H1 (cell line): ENCODE measurements around the gene CLEC7A. TPM values are rescaled to one million over a fixed set of nuclear protein-coding genes. Genes with fewer than 3 reads are reported as not detected.

Experiments
- CTCF ChIA-PET: fragments of 300-600 bp; sonication (Branson Sonifier 250); formaldehyde crosslinking; loops from one replicate; lab custom pipeline; 2021; ENCODE audit not compliant: partially characterized antibody; lab: Charles Lee
- POLR2A ChIA-PET: fragments of 300-600 bp; sonication (Branson Sonifier 250); formaldehyde crosslinking; loops from one replicate; lab custom pipeline; 2021; ENCODE audit warnings: inconsistent platforms; ENCODE audit not compliant: partially characterized antibody; lab: Charles Lee
- DNase-seq, 2 experiments: peaks; one replicate each; pipeline versions ENCODE4 v3.0.0 to v3.0.0-alpha.2; 2010 to 2022; ENCODE audit warnings: low spot score in 2 of 2, low read depth in 1 of 2, mixed read lengths in 1 of 2
- FAIRE-seq: peaks from 2 replicates; lab custom pipeline; 2011; peaks lifted over from hg19 to GRCh38; lab: Jason Lieb, UNC
- H2AFZ ChIP-seq: 2 replicates; pipeline ENCODE4 v1.8.1; 2012; ENCODE audit warnings: low read length, inconsistent platforms
- H2AK5ac ChIP-seq: 2 replicates; pipeline ENCODE4 v1.6.1; 2013; ENCODE audit warnings: low read depth, low read length
- H2BK120ac ChIP-seq: replicated peaks from 2 replicates; pipeline ENCODE3; 2013; ENCODE audit warnings: low read depth, low read length, inconsistent platforms
- H2BK12ac ChIP-seq: 2 replicates; pipeline ENCODE4 v1.6.1; 2013; ENCODE audit warnings: low read depth, low read length
- H2BK15ac ChIP-seq: 2 replicates; pipeline ENCODE4 v1.6.1; 2013; ENCODE audit warnings: low read length
- H2BK20ac ChIP-seq: 2 replicates; pipeline ENCODE4 v1.6.1; 2013; ENCODE audit warnings: low read length
- H2BK5ac ChIP-seq: 2 replicates; pipeline ENCODE4 v1.6.1; 2013; ENCODE audit warnings: low read depth, low read length
- H3K14ac ChIP-seq: 2 replicates; pipeline ENCODE4 v1.6.1; 2013; ENCODE audit warnings: inconsistent platforms; ENCODE audit not compliant: insufficient read length
- H3K18ac ChIP-seq: 2 replicates; pipeline ENCODE4 v1.6.1; 2013; ENCODE audit warnings: low read length; ENCODE audit errors: extremely low read depth
- H3K23ac ChIP-seq: 2 replicates; pipeline ENCODE4 v1.6.1; 2013; ENCODE audit warnings: inconsistent platforms; ENCODE audit not compliant: insufficient read length
- H3K23me2 ChIP-seq: 2 replicates; pipeline ENCODE4 v1.6.1; 2013; ENCODE audit warnings: low read depth, low read length
- H3K27ac ChIP-seq: 2 replicates; pipeline ENCODE4 v1.6.1; 2011; ENCODE audit warnings: low read depth, low read length, inconsistent platforms
- H3K27me3 ChIP-seq, 4 experiments: replicated peaks in 1 of 4; 1 replicate in 1 of 4; 2 replicates in 3 of 4; pipeline versions ENCODE4 v1.6.1 to v1.8.1; 2011 to 2013; ENCODE audit warnings: low read length in 3 of 4, mild to moderate bottlenecking in 3 of 4, inconsistent platforms in 2 of 4, mixed read lengths in 2 of 4, moderate library complexity in 1 of 4; ENCODE audit not compliant: control insufficient read depth in 3 of 4, insufficient read depth in 3 of 4; ENCODE audit errors: extremely low read depth in 1 of 4
- H3K36me3 ChIP-seq, 4 experiments: 2 replicates each; pipeline versions ENCODE4 v1.6.1 to v1.8.1; 2011 to 2013; ENCODE audit warnings: mild to moderate bottlenecking in 4 of 4, low read length in 3 of 4, moderate library complexity in 2 of 4, control low read depth in 1 of 4, inconsistent platforms in 1 of 4; ENCODE audit not compliant: insufficient read depth in 4 of 4, control insufficient read depth in 2 of 4
- H3K4ac ChIP-seq: replicated peaks from 2 replicates; pipeline ENCODE3; 2013; ENCODE audit warnings: low read length, low read depth, mixed read lengths, inconsistent platforms; ENCODE audit not compliant: insufficient read length
- H3K4me1 ChIP-seq, 4 experiments: replicated peaks in 1 of 4; 1 replicate in 1 of 4; 2 replicates in 3 of 4; pipeline versions ENCODE4 v1.6.1 to v1.8.1; 2011 to 2013; ENCODE audit warnings: low read length in 3 of 4, inconsistent platforms in 2 of 4, mixed read lengths in 1 of 4; ENCODE audit not compliant: insufficient read depth in 4 of 4, control insufficient read depth in 3 of 4
- H3K4me2 ChIP-seq, 2 experiments: 2 replicates each; pipeline versions ENCODE4 v1.6.1 to v1.8.1; 2011 to 2013; ENCODE audit warnings: low read depth in 2 of 2, low read length in 2 of 2, control low read depth in 1 of 2, inconsistent platforms in 1 of 2, mild to moderate bottlenecking in 1 of 2; ENCODE audit not compliant: insufficient read depth in 1 of 2
- H3K4me3 ChIP-seq, 4 experiments: fragments of 200-600, 300-600 bp in 1 of 4; sonication (generic), shearing (Covaris generic), sonication (Bioruptor Twin) in 1 of 4; 2 replicates each; pipeline versions ENCODE4 v1.5.1 to v1.8.1; 2011 to 2016; ENCODE audit warnings: low read length in 4 of 4, low read depth in 3 of 4, control low read depth in 2 of 4, inconsistent platforms in 2 of 4, mild to moderate bottlenecking in 2 of 4, mixed read lengths in 1 of 4, moderate library complexity in 1 of 4; ENCODE audit not compliant: insufficient read depth in 2 of 4; ENCODE audit errors: extremely low read depth in 1 of 4
- H3K56ac ChIP-seq: replicated peaks from 2 replicates; pipeline ENCODE3; 2013; ENCODE audit warnings: low read depth, mild to moderate bottlenecking, mixed read lengths, low read length, inconsistent platforms; ENCODE audit not compliant: insufficient read length
- H3K79me1 ChIP-seq: 2 replicates; pipeline ENCODE4 v1.6.1; 2013; ENCODE audit warnings: low read depth, low read length, control low read depth
- H3K79me2 ChIP-seq, 2 experiments: 2 replicates each; pipeline versions ENCODE4 v1.6.1 to v1.8.1; 2012 to 2013; ENCODE audit warnings: low read length in 2 of 2, mild to moderate bottlenecking in 2 of 2, inconsistent platforms in 1 of 2; ENCODE audit not compliant: insufficient read depth in 2 of 2, control insufficient read depth in 1 of 2
- H3K9ac ChIP-seq, 4 experiments: replicated peaks in 1 of 4; 1 replicate in 1 of 4; 2 replicates in 3 of 4; pipeline versions ENCODE4 v1.6.1 to v1.8.1; 2011 to 2013; ENCODE audit warnings: low read depth in 3 of 4, low read length in 3 of 4, control low read depth in 2 of 4, mild to moderate bottlenecking in 2 of 4, moderate library complexity in 2 of 4, inconsistent platforms in 1 of 4; ENCODE audit errors: extremely low read depth in 1 of 4
- H3K9me3 ChIP-seq, 2 experiments: 2 replicates each; pipeline versions ENCODE4 v1.6.1 to v1.8.1; 2012 to 2013; ENCODE audit warnings: mild to moderate bottlenecking in 2 of 2, moderate library complexity in 2 of 2, control low read depth in 1 of 2, inconsistent platforms in 1 of 2, low read depth in 1 of 2, low read length in 1 of 2, mixed read lengths in 1 of 2; ENCODE audit not compliant: insufficient read depth in 2 of 2
- H4K20me1 ChIP-seq, 2 experiments: replicated peaks in 1 of 2; 2 replicates each; pipeline versions ENCODE3 to v1.8.1; 2011 to 2013; ENCODE audit warnings: inconsistent platforms in 2 of 2, low read length in 2 of 2, mild to moderate bottlenecking in 1 of 2; ENCODE audit not compliant: insufficient read depth in 2 of 2, control insufficient read depth in 1 of 2
- H4K5ac ChIP-seq: 2 replicates; pipeline ENCODE4 v1.6.1; 2013; ENCODE audit warnings: low read length, low read depth, mixed read lengths, inconsistent platforms; ENCODE audit not compliant: insufficient read length
- H4K8ac ChIP-seq: 2 replicates; pipeline ENCODE4 v1.8.0; 2013; ENCODE audit warnings: mild to moderate bottlenecking, moderate library complexity, low read length, inconsistent platforms; ENCODE audit not compliant: insufficient read depth; ENCODE audit errors: extremely low read depth
- H4K91ac ChIP-seq: replicated peaks from 2 replicates; pipeline ENCODE3; 2013; ENCODE audit warnings: low read length, mixed read lengths, inconsistent platforms; ENCODE audit not compliant: insufficient read length
- JUN ChIP-seq: IDR thresholded peaks from 2 replicates; pipeline ENCODE4 v1.6.1; 2011; ENCODE audit warnings: low read depth, mild to moderate bottlenecking, improper control_type of control experiment, low read length
- KDM1A ChIP-seq: fragments of 200-600, 300-600 bp; sonication (generic); IDR thresholded peaks from 2 replicates; pipeline ENCODE4 v1.7.1; 2016; ENCODE audit warnings: mild to moderate bottlenecking, low read length, borderline replicate concordance
- POLR2A ChIP-seq, 2 experiments: IDR thresholded peaks; 1 replicate in 1 of 2; 2 replicates in 1 of 2; pipeline ENCODE4 v1.6.1; 2011; ENCODE audit warnings: low read depth in 2 of 2, low read length in 2 of 2, mild to moderate bottlenecking in 2 of 2; ENCODE audit errors: control extremely low read depth in 1 of 2
- SIN3A ChIP-seq, 2 experiments: IDR thresholded peaks in 1 of 2; conservative IDR thresholded peaks in 1 of 2; 2 replicates each; pipeline ENCODE4 v1.6.1; 2011 to 2012; ENCODE audit warnings: low read length in 2 of 2, improper control_type of control experiment in 1 of 2, low read depth in 1 of 2, mild to moderate bottlenecking in 1 of 2
- TEAD4 ChIP-seq: IDR thresholded peaks from 2 replicates; pipeline ENCODE4 v1.6.1; 2012; ENCODE audit warnings: low read depth, low read length, inconsistent platforms, mixed read lengths
- whole genome bisulfite sequencing, 2 experiments: shearing (Covaris generic) in 1 of 2; methylation state at CpG; one replicate each; pipeline versions ENCODE4 v1.1.6 to v1.1.7; 2013 to 2015; ENCODE audit warnings: low lambda C conversion rate in 2 of 2, mixed read lengths in 2 of 2, inconsistent platforms in 1 of 2, low coverage in 1 of 2, missing lambda C conversion rate in 1 of 2; ENCODE audit not compliant: insufficient replicate concordance in 2 of 2, insufficient coverage in 1 of 2, insufficient read length in 1 of 2; ENCODE audit errors: extremely low coverage in 1 of 2, missing lambda C conversion rate in 1 of 2; 5-methylcytosine and 5-hydroxymethylcytosine counted together
- polyA plus RNA-seq, 7 experiments: library from polyadenylated mRNA; depleted of rRNA in 3 of 7; stranded (reverse) in 5 of 7; unstranded in 2 of 7; fragments of >200 nt in 5 of 7; fragments of 200-250 nt in 2 of 7; gene quantifications; 1 replicate in 5 of 7; 2 replicates in 1 of 7; 4 replicates in 1 of 7; pipeline versions ENCODE4 v1.2.1 to v1.2.3, GENCODE V29; 2011 to 2013; ENCODE audit warnings: missing spikeins in 2 of 7, mixed read lengths in 2 of 7
- total RNA-seq: library from RNA; stranded (reverse); fragmentation: NEBNext Ultra II Directional; extraction: Animal tissue kit (Norgen Biotek cat#: 25700); gene quantifications from 2 replicates; pipeline ENCODE4 v1.2.1, GENCODE V29; 2021
- TF ChIP-seq, protein P1 (sequence below), 3 experiments: IDR thresholded peaks; 1 replicate in 2 of 3; 2 replicates in 1 of 3; pipeline versions ENCODE4 v1.5.1 to v1.6.1; 2011; ENCODE audit warnings: low read length in 3 of 3, mild to moderate bottlenecking in 3 of 3, inconsistent platforms in 2 of 3, low read depth in 1 of 3, moderate library complexity in 1 of 3; ENCODE audit not compliant: insufficient read depth in 1 of 3; ENCODE audit errors: control extremely low read depth in 1 of 3
- TF ChIP-seq, protein P2 (sequence below): IDR thresholded peaks from 2 replicates; pipeline ENCODE4 v1.6.1; 2012; ENCODE audit warnings: inconsistent platforms
- TF ChIP-seq, protein P3 (sequence below): IDR thresholded peaks from 2 replicates; pipeline ENCODE4 v1.6.1; 2011; ENCODE audit warnings: low read length, improper control_type of control experiment

Gene CLEC7A
- total and polyA plus RNA-seq, 2 of the 8 experiments (the other 6 are each of a cell fraction or from before 2014, with no cell fraction given), result 0.09 to 0.15 TPM

DNA sequence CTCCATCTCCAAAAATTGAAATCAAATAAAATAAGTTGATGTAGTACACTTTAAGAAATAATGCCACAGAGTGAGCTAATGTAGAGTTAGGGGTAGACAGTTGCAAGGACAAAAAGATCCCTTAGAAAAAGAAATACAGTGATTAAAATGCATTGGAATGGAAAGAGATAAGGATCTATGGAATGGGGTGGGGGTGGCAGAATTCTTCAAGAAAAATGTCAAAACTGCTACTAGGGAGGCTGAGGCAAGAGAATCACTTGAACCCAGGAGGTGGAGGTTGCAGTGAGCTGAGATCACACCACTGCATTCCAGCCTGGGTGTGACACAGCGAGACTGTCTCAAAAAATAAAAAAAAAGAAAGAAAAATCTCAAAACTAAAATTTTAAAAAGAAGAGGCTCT is 35.4 kb upstream of the CLEC7A start:
- Histone ChIP-seq H3K4me1 (no peaks in the 10 kb centered on the region), H2BK12ac (no peak overlapping the region), H3K27me3 (no peaks in the 10 kb centered on the region), H3K79me2 (no peaks in the 10 kb centered on the region), H4K5ac (no peak overlapping the region), H2BK120ac (no peak overlapping the region), H3K27ac (no peak overlapping the region), H3K79me1 (no peaks in the 10 kb centered on the region), H3K23me2 (no peaks in the 10 kb centered on the region), H4K20me1 (no peaks in the 10 kb centered on the region), H3K9me3 (no peaks in the 10 kb centered on the region), H3K18ac (no peak overlapping the region), H3K4ac (no peak overlapping the region), H3K9ac (no peak overlapping the region), H3K4me3 (no peak overlapping the region), H2AFZ (no peak overlapping the region), H3K14ac (no peak overlapping the region)
- FAIRE-seq (no peak), DNase-seq (no peak)
- CTCF ChIA-PET, result interaction anchor here (3.6 kb wide), 1 partner anchor 12 kb away, joined by 13 read pairs; no protein-coding TSS in a partner anchor
- 0% methylated on average over 1 of the region's 1 CpG; no CpG with 5 or more reads in 1 of the 2 experiments for WGBS, 2 experiments
- TF ChIP-seq POLR2A (IDR thresholded peaks at IDR 0.05; ENCODE audit: control extremely low read depth in 1 of 2, low read depth in 2 of 2, low read length in 2 of 2) (no peak), KDM1A (no peak), SIN3A (conservative IDR thresholded peaks at IDR 0.05 in 1 of 2, IDR thresholded peaks at IDR 0.05 in 1 of 2; ENCODE audit: low read depth in 1 of 2, low read length in 2 of 2) (no peak), TEAD4 (no peak), JUN (no peak)
- TF ChIP-seq, protein P1, sequence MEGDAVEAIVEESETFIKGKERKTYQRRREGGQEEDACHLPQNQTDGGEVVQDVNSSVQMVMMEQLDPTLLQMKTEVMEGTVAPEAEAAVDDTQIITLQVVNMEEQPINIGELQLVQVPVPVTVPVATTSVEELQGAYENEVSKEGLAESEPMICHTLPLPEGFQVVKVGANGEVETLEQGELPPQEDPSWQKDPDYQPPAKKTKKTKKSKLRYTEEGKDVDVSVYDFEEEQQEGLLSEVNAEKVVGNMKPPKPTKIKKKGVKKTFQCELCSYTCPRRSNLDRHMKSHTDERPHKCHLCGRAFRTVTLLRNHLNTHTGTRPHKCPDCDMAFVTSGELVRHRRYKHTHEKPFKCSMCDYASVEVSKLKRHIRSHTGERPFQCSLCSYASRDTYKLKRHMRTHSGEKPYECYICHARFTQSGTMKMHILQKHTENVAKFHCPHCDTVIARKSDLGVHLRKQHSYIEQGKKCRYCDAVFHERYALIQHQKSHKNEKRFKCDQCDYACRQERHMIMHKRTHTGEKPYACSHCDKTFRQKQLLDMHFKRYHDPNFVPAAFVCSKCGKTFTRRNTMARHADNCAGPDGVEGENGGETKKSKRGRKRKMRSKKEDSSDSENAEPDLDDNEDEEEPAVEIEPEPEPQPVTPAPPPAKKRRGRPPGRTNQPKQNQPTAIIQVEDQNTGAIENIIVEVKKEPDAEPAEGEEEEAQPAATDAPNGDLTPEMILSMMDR (IDR thresholded peaks at IDR 0.05; ENCODE audit: control extremely low read depth in 1 of 3, insufficient read depth in 1 of 3, low read depth in 1 of 3, low read length in 3 of 3), result no peak
- TF ChIP-seq, protein P2, sequence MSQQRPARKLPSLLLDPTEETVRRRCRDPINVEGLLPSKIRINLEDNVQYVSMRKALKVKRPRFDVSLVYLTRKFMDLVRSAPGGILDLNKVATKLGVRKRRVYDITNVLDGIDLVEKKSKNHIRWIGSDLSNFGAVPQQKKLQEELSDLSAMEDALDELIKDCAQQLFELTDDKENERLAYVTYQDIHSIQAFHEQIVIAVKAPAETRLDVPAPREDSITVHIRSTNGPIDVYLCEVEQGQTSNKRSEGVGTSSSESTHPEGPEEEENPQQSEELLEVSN, result no peak
- TF ChIP-seq, protein P3, sequence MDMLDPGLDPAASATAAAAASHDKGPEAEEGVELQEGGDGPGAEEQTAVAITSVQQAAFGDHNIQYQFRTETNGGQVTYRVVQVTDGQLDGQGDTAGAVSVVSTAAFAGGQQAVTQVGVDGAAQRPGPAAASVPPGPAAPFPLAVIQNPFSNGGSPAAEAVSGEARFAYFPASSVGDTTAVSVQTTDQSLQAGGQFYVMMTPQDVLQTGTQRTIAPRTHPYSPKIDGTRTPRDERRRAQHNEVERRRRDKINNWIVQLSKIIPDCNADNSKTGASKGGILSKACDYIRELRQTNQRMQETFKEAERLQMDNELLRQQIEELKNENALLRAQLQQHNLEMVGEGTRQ, result no peak
- TF ChIP-seq, all 59 proteins: peak for 0
- Histone ChIP-seq H4K8ac (no peak overlapping the region), H3K36me3 (no peaks in the 10 kb centered on the region), H2BK5ac (no peak overlapping the region), H3K56ac (no peak overlapping the region), H2BK20ac (no peak overlapping the region), H2AK5ac (no peak overlapping the region), H3K4me2 (no peak overlapping the region), H4K91ac (no peak overlapping the region), H3K23ac (no peak overlapping the region), H2BK15ac (no peak overlapping the region)
- POLR2A ChIA-PET, result no interaction called here
